Thymus (tissue), 11 donors: Measurements from ENCODE around the gene SCAANT1. TPM values are rescaled to one million over a fixed set of nuclear protein-coding genes. Genes with fewer than 3 reads are reported as not detected.
A peak's percentile ranks its signal among the peaks of the same experiment; 100 is the strongest.

Experiments used
- DNase-seq, 9 donors: peaks; one replicate each; pipeline ENCODE4 v3.0.0-alpha.2; 2013; ENCODE audit warnings: low spot score in 9 of 9, low read depth in 6 of 9, missing footprints in 1 of 9
- H3K27ac ChIP-seq, 2 donors: one replicate each; pipeline ENCODE4 v1.5.1; 2013; ENCODE audit warnings: control low read depth in 1 of 2, low read depth in 1 of 2, low read length in 1 of 2, mild to moderate bottlenecking in 1 of 2, moderate library complexity in 1 of 2
- H3K27me3 ChIP-seq, 2 donors: one replicate each; pipeline ENCODE4 v1.5.1; 2013; ENCODE audit warnings: low read length in 1 of 2; ENCODE audit not compliant: control insufficient read depth in 2 of 2, insufficient read depth in 1 of 2
- H3K36me3 ChIP-seq, 2 donors: one replicate each; pipeline ENCODE4 v1.5.1; 2013; ENCODE audit warnings: low read length in 1 of 2, mild to moderate bottlenecking in 1 of 2, moderate library complexity in 1 of 2; ENCODE audit not compliant: control insufficient read depth in 2 of 2, insufficient read depth in 2 of 2
- H3K4me1 ChIP-seq, 2 donors: one replicate each; pipeline ENCODE4 v1.5.1; 2013; ENCODE audit warnings: low read length in 2 of 2; ENCODE audit not compliant: control insufficient read depth in 2 of 2, insufficient read depth in 2 of 2
- H3K4me3 ChIP-seq, 2 donors: one replicate each; pipeline ENCODE4 v1.5.1; 2013; ENCODE audit warnings: low read length in 2 of 2, control low read depth in 1 of 2, mild to moderate bottlenecking in 1 of 2
- H3K9me3 ChIP-seq, 2 donors: one replicate each; pipeline ENCODE4 v1.5.1; 2013; ENCODE audit warnings: low read length in 1 of 2, mild to moderate bottlenecking in 1 of 2; ENCODE audit not compliant: control insufficient read depth in 2 of 2, insufficient read depth in 1 of 2
- WGBS: extraction: QIAGEN DNeasy Blood & Tissue Kit; methylation state at CpG from one replicate; pipeline ENCODE4 v1.1.7; 2013; 5-methylcytosine and 5-hydroxymethylcytosine counted together
- polyA plus RNA-seq: library from polyadenylated mRNA; stranded (reverse); fragments of 200-250 nt; gene quantifications from one replicate; pipeline ENCODE4 v1.2.3, GENCODE V29; 2013
- total RNA-seq: library from RNA; stranded (reverse); fragments of 120-200 nt; gene quantifications from one replicate; pipeline ENCODE4 v1.2.4, GENCODE V29; 2013
- donor health status: healthy.

Gene SCAANT1
- total and polyA plus RNA-seq, 2 donors: not detected

DNA sequence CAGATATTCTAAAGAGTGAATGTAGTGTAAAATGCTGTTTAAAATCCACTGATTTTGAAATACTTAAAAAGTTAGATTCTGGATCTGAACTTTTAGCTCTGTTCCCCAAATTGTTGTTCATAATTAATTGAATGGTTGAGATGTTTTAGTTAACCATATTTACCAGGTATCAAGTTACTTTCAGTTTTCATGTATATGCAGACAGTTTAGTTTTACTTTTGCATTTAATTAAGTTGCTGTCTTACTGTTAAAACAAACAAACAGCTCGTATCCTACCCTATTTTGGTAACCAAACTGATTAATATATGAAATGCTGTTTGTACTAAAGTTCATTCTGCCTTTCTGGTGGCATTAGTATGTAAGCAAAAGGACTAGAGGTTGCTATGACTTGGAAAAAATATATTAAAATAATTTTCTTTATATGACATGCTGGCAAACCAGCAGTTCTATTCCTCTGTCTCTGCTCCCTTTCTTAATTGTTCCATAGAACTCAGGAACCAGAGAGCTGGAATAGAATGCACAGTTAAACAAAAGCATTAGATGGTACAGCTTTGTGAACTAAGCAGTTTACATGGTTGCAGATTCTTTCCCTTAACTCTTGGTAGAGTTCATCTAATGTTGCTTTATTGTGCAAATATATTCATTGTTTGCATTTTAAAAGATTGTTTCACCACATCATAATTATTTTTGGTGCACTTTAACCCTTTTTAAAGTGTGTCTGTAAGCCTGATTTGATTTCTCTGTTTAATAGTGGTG lies 39.5 kb upstream of the SCAANT1 start:
- WGBS: 68% methylated on average over 1 of the region's 1 CpG
- Histone ChIP-seq H3K9me3 (no peaks in the 10 kb centered on the region), H3K4me3 (no peak overlapping the region), H3K36me3 (peaks cover 8 to 16% of the 10 kb centered on the region in 2 donors), H3K27me3 (no peaks in the 10 kb centered on the region), H3K4me1 (peaks cover 13 to 17% of the 10 kb centered on the region in 2 donors), H3K27ac (no peak overlapping the region)
- DNase-seq: no peak

DNA sequence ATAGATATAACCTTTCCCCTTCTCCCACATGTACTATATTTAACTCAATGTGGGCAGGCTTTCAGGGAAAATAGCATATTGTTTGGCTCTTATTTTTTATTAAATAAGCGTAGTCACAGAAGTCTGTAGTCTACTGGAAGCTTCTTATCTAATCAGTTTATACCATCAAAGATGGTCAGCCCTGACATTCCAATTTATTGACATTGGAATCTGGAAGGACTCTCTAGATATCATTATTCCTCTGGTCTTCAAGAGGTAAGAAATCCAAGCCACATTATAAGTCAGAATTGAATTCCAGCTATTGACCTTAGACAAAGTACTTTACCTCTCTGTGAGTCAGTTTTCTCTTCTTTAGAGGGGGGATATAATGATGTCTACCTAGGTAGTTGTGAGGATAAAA lies 38.5 kb upstream of the SCAANT1 start:
- Histone ChIP-seq H3K27ac (no peak overlapping the region), H3K27me3 (no peaks in the 10 kb centered on the region), H3K36me3 (peaks cover 8 to 14% of the 10 kb centered on the region in 2 donors), H3K4me3 (no peak overlapping the region), H3K9me3 (no peaks in the 10 kb centered on the region), H3K4me1 (peaks cover 15 to 19% of the 10 kb centered on the region in 2 donors)
- WGBS: 100% methylated on average over 1 of the region's 1 CpG
- no peak for DNase-seq

DNA sequence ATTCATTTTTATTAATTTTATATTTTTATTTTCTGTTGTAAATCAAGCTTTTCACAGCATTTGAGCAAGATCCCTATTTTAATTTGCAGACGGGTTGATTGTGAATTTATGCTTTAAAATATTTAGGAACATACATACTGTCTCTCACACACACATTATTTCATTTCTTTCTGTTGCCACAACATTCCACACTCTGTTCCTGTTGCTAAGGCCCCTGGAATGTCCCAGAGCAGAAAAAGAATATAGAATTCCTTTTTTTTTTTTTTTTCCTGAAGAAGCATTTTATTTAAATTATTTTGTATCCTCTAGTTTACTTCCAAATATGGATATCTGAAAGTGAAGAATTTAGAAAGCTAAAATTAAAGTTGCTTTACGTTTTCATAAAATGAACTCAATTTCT lies 36.8 kb upstream of the SCAANT1 start:
- no peaks in the 10 kb centered on the region for H3K9me3 ChIP-seq
- H3K4me3 ChIP-seq: no peak overlapping the region
- H3K36me3 ChIP-seq: peaks cover 4 to 11% of the 10 kb centered on the region in 2 donors
- no peak for DNase-seq
- WGBS: 98% methylated on average over 2 of the region's 2 CpGs
- no peaks in the 10 kb centered on the region for H3K27me3 ChIP-seq
- H3K4me1 ChIP-seq: peaks cover 15 to 19% of the 10 kb centered on the region in 2 donors
- H3K27ac ChIP-seq: no peak overlapping the region

DNA sequence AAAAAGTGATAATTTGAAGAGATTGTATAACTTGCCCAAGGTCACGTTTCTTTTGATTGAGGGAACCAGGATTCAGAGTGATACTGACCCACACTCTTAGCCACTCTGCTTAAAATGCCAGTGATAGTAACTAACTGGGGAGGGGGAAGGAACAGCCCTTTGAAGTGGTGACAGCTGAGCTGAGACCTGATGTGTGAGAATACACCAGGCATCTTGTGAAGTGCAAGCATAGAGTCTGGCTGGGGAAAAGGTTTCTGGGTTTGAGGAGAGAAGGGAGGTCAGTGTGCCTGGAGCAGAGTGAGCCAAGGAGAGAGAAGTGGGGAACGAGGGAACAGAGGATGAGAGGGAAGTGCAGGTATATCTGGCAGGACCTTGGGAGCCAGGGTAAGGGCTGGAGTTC lies 35.4 kb upstream of the SCAANT1 start:
- peaks cover 0 to 7% of the 10 kb centered on the region in 2 donors for H3K36me3 ChIP-seq
- no peaks in the 10 kb centered on the region for H3K27me3 ChIP-seq
- no peaks in the 10 kb centered on the region for H3K9me3 ChIP-seq
- peaks cover 15 to 19% of the 10 kb centered on the region in 2 donors for H3K4me1 ChIP-seq
- DNase-seq: peak in 4 of 9 donors; percentile 33 to 63 (median 41)
- no peak overlapping the region for H3K4me3 ChIP-seq
- no peak overlapping the region for H3K27ac ChIP-seq
- 65% methylated on average over 2 of the region's 2 CpGs for WGBS

DNA sequence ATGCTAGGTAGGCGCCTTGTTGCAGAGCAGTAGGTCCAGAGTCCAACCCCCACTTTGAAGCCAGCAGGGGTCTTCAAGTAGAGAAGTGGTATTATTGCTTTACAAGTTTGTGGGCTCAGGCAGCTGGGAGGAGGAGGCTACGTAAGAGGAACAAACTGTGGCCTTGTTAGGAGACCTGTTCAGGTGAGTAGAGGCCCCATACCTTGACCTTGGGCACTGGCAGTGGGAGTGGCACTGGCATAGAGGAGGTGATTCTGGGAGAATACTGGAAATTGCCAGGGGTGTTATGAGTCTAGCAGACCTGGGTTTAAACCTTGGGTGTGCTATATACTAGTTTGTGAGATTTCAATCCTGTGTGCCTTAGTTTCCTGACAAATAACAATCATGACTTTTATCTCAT lies 34.6 kb upstream of the SCAANT1 start:
- no peak overlapping the region for H3K4me3 ChIP-seq
- no peaks in the 10 kb centered on the region for H3K27me3 ChIP-seq
- no peak for DNase-seq
- H3K4me1 ChIP-seq: peaks cover 15 to 19% of the 10 kb centered on the region in 2 donors
- no peaks in the 10 kb centered on the region for H3K9me3 ChIP-seq
- no peak overlapping the region for H3K27ac ChIP-seq
- peaks cover 0 to 7% of the 10 kb centered on the region in 2 donors for H3K36me3 ChIP-seq
- 99% methylated on average over 2 of the region's 2 CpGs for WGBS

DNA sequence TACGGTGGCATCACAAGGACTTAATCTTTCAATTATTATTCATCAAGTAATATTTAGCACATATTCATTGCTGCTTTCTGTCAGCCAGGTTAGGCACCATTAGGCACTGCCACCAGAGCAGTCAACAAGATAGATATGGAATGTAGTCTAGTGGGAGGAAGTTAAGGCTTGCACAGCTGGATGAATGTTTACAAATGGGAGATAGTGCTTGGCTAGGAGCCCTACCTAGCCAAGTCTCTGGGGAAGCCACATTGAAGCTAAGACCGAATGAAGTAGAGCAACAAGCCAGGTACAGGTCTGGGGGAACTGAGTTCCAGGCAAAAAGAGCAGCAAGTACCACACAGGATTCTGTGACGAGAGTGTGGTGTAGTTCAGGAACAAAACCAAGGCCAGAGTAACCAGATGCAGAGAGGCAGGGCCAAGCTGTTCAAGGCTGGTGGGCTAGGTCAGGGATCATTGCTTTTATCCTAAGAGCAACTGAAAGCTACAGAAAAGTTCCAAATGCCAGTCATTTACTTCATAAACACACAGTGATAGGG lies 33.4 kb upstream of the SCAANT1 start:
- no peaks in the 10 kb centered on the region for H3K27me3 ChIP-seq
- H3K36me3 ChIP-seq: peaks cover 0 to 7% of the 10 kb centered on the region in 2 donors
- H3K4me1 ChIP-seq: peaks cover 15 to 19% of the 10 kb centered on the region in 2 donors
- no peaks in the 10 kb centered on the region for H3K9me3 ChIP-seq
- DNase-seq: no peak
- no peak overlapping the region for H3K4me3 ChIP-seq
- WGBS: 97% methylated on average over 3 of the region's 3 CpGs
- H3K27ac ChIP-seq: no peak overlapping the region

DNA sequence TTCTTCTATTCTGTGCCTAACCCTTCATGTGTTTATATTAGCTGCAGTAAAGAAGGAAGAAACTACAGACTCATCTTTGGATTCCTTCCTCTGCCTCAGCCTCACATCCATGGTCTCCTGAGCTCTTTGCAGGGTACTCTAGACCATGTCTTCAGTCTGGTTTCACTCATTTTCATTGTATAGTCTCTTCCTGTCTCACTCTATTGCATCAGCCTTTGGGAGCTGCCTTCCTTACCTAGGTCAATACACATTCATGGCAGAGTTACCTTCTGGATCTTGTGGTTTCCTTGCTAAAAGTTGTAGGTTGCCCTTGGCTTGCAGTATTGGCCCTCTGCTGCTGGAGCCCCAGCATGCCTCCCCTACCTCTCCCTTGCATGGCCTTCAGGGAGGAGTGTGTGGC lies 31.5 kb upstream of the SCAANT1 start:
- Histone ChIP-seq H3K27ac (no peak overlapping the region), H3K9me3 (no peaks in the 10 kb centered on the region), H3K36me3 (peaks cover 0 to 11% of the 10 kb centered on the region in 2 donors), H3K4me1 (peaks cover 15 to 19% of the 10 kb centered on the region in 2 donors), H3K4me3 (no peak overlapping the region), H3K27me3 (no peaks in the 10 kb centered on the region)
- DNase-seq: no peak

DNA sequence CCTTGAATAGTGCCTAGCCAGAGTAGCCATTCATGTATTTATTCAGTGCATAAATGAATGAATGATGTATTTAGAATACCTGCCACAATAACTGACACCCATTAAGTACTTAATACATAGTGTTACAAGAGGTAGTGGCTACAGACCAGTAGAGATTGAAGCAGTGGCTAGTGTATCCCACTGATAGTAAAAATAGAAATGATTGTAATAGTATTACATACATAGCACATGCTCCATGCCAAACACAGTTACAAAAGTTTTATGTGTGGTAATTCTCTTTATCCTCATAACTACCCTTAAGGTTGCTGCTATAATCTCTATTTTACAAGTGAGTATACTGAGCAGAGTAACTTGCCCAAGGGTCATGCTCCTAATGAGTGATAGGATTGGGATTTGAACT lies 30.3 kb upstream of the SCAANT1 start:
- Histone ChIP-seq H3K36me3 (peaks cover 0 to 8% of the 10 kb centered on the region in 2 donors), H3K9me3 (no peaks in the 10 kb centered on the region), H3K4me1 (peaks cover 10% of the 10 kb centered on the region in 2 donors), H3K4me3 (no peak overlapping the region), H3K27ac (no peak overlapping the region), H3K27me3 (no peaks in the 10 kb centered on the region)
- DNase-seq: no peak

DNA sequence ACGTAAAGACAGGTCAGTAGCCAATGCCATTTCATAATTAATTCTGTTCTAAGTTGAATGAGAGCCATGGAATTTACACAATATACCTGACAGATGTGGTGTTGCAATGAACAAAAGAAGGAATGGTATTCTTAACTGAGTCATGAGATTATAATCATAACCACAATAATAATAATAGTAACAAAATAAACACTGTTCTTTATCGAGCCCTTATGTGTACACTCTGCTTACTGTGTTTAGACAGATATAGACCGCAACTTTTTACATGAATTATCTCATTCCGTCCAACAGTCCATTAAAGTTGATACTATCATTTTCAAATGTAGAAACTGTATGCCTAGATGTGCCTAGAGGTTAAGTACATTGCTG lies 28.2 kb upstream of the SCAANT1 start:
- H3K4me1 ChIP-seq: no peaks in the 10 kb centered on the region
- WGBS: 97% methylated on average over 4 of the region's 4 CpGs
- H3K27ac ChIP-seq: no peak overlapping the region
- H3K36me3 ChIP-seq: peaks cover 0 to 10% of the 10 kb centered on the region in 2 donors
- no peak for DNase-seq
- H3K9me3 ChIP-seq: no peaks in the 10 kb centered on the region
- H3K4me3 ChIP-seq: no peak overlapping the region
- no peaks in the 10 kb centered on the region for H3K27me3 ChIP-seq
